Measurements from ENCODE around the gene SMOC2.

SMOC2 gene, protein sequence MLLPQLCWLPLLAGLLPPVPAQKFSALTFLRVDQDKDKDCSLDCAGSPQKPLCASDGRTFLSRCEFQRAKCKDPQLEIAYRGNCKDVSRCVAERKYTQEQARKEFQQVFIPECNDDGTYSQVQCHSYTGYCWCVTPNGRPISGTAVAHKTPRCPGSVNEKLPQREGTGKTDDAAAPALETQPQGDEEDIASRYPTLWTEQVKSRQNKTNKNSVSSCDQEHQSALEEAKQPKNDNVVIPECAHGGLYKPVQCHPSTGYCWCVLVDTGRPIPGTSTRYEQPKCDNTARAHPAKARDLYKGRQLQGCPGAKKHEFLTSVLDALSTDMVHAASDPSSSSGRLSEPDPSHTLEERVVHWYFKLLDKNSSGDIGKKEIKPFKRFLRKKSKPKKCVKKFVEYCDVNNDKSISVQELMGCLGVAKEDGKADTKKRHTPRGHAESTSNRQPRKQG

GRCh38 chr6:168440520-168441433 lies at the start of gene SMOC2:
Gene SMOC2, plus strand, starts transcription at chr6:168441184. Its CDS starts 187 bp downstream, at chr6:168441371.
- no peaks in the 10 kb centered on the region for H4K20me1 ChIP-seq (ENCODE audit: insufficient read depth, low read length)
- no peak within 1 kb of the TSS for H3K4me3 ChIP-seq (ENCODE audit: low read length)
- no peak within 1 kb of the TSS for H3K27ac ChIP-seq (ENCODE audit: low read length)
- H2AFZ ChIP-seq (ENCODE audit: low read depth, low read length), result no peak within 1 kb of the TSS
- no peaks in the 10 kb centered on the region for H3K27me3 ChIP-seq (ENCODE audit: low read depth, low read length)
- no peaks in the 10 kb centered on the region for H3K9me3 ChIP-seq (ENCODE audit: insufficient read depth, low read length)
- H3K36me3 ChIP-seq (replicated peaks; ENCODE audit: low read depth, low read length), result no peaks in the 10 kb centered on the region
- no peak within 1 kb of the TSS for H3K9ac ChIP-seq (ENCODE audit: low read length)
- TF ChIP-seq CTCF (IDR thresholded peaks at IDR 0.05; ENCODE audit: low read depth, low read length), result no peak
- no peak for TF ChIP-seq EZH2phosphoT487 (IDR thresholded peaks at IDR 0.05; ENCODE audit: low read depth)
- H3K79me2 ChIP-seq (ENCODE audit: low read length), result no peaks in the 10 kb centered on the region
- H3K4me2 ChIP-seq (ENCODE audit: low read length), result no peak within 1 kb of the TSS
- H3K4me1 ChIP-seq (ENCODE audit: low read length), result no peaks in the 10 kb centered on the region

DNA sequence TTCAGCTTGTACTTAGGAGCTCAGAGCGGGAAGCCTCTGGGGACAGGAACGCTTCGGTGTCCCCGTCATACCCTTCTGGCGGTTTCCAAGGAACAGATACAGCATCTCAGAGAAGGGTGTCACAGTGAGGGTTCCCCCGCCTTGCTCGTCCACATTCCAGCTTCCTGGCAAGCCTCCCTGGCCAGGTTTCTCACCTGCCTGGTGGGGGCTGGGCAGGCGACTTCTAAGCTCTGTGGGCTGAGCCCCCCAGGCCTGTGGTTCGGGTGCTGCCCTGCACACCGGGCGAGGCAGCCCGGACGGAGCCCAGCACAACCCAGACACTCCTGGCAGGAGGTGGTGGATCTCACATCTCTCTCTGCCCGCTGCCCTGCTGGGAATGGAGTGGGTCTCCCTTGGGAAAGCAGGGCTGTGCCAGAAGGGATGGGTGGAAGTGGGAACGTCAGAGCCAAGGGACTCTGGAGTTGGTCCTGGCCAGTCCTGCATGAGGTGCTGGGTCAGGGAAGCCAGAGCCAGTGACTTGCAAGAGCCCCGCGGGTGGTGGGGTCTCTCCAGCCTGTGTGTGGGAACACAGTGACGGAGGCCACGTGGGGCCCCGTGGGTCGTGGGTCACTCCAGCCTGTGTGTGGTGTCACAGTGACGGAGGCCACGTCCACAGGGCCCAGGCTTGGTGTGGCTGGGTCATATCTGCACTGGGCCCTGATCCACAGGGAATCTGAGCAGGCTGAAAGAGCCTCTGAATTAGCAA lies 47.7 kb upstream of the SMOC2 start:
- H3K4me1 ChIP-seq (ENCODE audit: low read length), result no peaks in the 10 kb centered on the region
- no peak overlapping the region for H2AFZ ChIP-seq (ENCODE audit: low read depth, low read length)
- no peaks in the 10 kb centered on the region for H3K9me3 ChIP-seq (ENCODE audit: insufficient read depth, low read length)
- H3K27ac ChIP-seq (ENCODE audit: low read length), result no peak overlapping the region
- H3K9ac ChIP-seq (ENCODE audit: low read length), result no peak overlapping the region
- no peaks in the 10 kb centered on the region for H3K36me3 ChIP-seq (replicated peaks; ENCODE audit: low read depth, low read length)
- H3K4me2 ChIP-seq (ENCODE audit: low read length), result no peak overlapping the region
- no peaks in the 10 kb centered on the region for H3K27me3 ChIP-seq (ENCODE audit: low read depth, low read length)
- no peaks in the 10 kb centered on the region for H3K79me2 ChIP-seq (ENCODE audit: low read length)
- no peak overlapping the region for H3K4me3 ChIP-seq (ENCODE audit: low read length)
- no peaks in the 10 kb centered on the region for H4K20me1 ChIP-seq (ENCODE audit: insufficient read depth, low read length)
- no peak for TF ChIP-seq EZH2phosphoT487 (IDR thresholded peaks at IDR 0.05; ENCODE audit: low read depth)
- TF ChIP-seq CTCF (IDR thresholded peaks at IDR 0.05; ENCODE audit: low read depth, low read length), result no peak

DNA sequence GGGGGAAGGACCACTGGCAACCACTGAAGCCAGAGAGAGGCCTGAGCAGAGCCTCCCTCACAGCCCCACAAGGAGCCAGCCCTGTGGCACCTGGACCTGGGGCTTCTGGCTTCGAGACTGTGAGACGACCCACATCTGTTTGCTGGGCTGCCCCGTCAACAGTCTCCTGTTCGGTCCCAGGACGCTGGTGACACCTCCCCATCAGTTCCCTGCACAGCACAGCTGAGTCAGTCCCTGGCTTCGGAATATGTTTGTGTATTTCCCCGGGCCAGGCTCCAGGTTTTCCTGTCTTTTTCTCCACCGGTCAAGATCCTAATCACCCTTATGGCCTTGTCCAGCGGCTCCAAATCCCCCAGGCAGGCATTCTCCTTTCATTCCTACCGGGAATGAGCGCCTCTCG lies 46.4 kb upstream of the SMOC2 start:
- Histone ChIP-seq H3K4me2 (ENCODE audit: low read length) (no peak overlapping the region), H3K27ac (ENCODE audit: low read length) (no peak overlapping the region)

More for the DNA sequence above, 46.4 kb upstream of the SMOC2 start:
- Histone ChIP-seq H2AFZ (ENCODE audit: low read depth, low read length) (no peak overlapping the region), H4K20me1 (ENCODE audit: insufficient read depth, low read length) (no peaks in the 10 kb centered on the region), H3K9me3 (ENCODE audit: insufficient read depth, low read length) (no peaks in the 10 kb centered on the region), H3K9ac (ENCODE audit: low read length) (no peak overlapping the region), H3K79me2 (ENCODE audit: low read length) (no peaks in the 10 kb centered on the region), H3K36me3 (replicated peaks; ENCODE audit: low read depth, low read length) (no peaks in the 10 kb centered on the region), H3K4me3 (ENCODE audit: low read length) (no peak overlapping the region), H3K4me1 (ENCODE audit: low read length) (no peaks in the 10 kb centered on the region), H3K27me3 (ENCODE audit: low read depth, low read length) (no peaks in the 10 kb centered on the region)
- TF ChIP-seq CTCF (IDR thresholded peaks at IDR 0.05; ENCODE audit: low read depth, low read length), result no peak
- TF ChIP-seq EZH2phosphoT487 (IDR thresholded peaks at IDR 0.05; ENCODE audit: low read depth), result no peak

Measured in OCI-LY3 (cell line).